Measurements from ENCODE around the gene IDH3A.
"Not testable (repeated sequence)": the region's sequence is repeated elsewhere in the genome, so short reads cannot be mapped to it uniquely, and the experiment has no call there.

Gene IDH3A

GRCh38 chr15:78129751-78130287 lies 19.3 kb upstream of the IDH3A start:
- no peak for DNase-seq

- no peak for DNase-seq
Observed at GRCh38 chr15:78130466-78131294, 18.5 kb upstream of the IDH3A start.

GRCh38 chr15:78131295-78132061 lies 17.7 kb upstream of the IDH3A start, which contains the start of gene CIB2:
Gene CIB2, minus strand, starts transcription at chr15:78131445. Its CDS starts 230 bp downstream, at chr15:78131215.
- peak; percentile 67 for DNase-seq

GRCh38 chr15:78133801-78134200 lies 15.4 kb upstream of the IDH3A start:
- no peak for DNase-seq

GRCh38 chr15:78139578-78139977 lies 9.6 kb upstream of the IDH3A start:
- no peak for DNase-seq

GRCh38 chr15:78140292-78140691 lies 8.9 kb upstream of the IDH3A start:
- no peak for DNase-seq

GRCh38 chr15:78142332-78142731 lies 6.8 kb upstream of the IDH3A start:
- no peak for DNase-seq

GRCh38 chr15:78146425-78147154 lies 2.6 kb upstream of the IDH3A start:
- DNase-seq, result no peak

- no peak for DNase-seq
Observed at GRCh38 chr15:78147566-78147965, 1.6 kb upstream of the IDH3A start.

- DNase-seq, result no peak
Observed at GRCh38 chr15:78148392-78149067, 632 bp upstream of the IDH3A start.

GRCh38 chr15:78149805-78150751 lies 916 bp downstream of the IDH3A start:
- DNase-seq, result no peak

- DNase-seq, result not testable (repeated sequence)
Observed at GRCh38 chr15:78151075-78151474, 1.9 kb downstream of the IDH3A start.

GRCh38 chr15:78154955-78155354 lies 5.8 kb downstream of the IDH3A start:
- DNase-seq, result no peak

- no peak for DNase-seq
Observed at GRCh38 chr15:78155355-78155939, 6.3 kb downstream of the IDH3A start.

- no peak for DNase-seq
Observed at GRCh38 chr15:78156653-78157052, 7.5 kb downstream of the IDH3A start.

- DNase-seq, result no peak
Observed at GRCh38 chr15:78157203-78157602, 8.0 kb downstream of the IDH3A start.

GRCh38 chr15:78159395-78159794 lies 10.2 kb downstream of the IDH3A start:
- no peak for DNase-seq

GRCh38 chr15:78162038-78162437 lies 12.9 kb downstream of the IDH3A start:
- DNase-seq, result peak; percentile 28

GRCh38 chr15:78164010-78164409 lies 14.8 kb downstream of the IDH3A start:
- DNase-seq, result no peak

- no peak for DNase-seq
Observed at GRCh38 chr15:78167227-78167888, 18.2 kb downstream of the IDH3A start.
